HUES48 (cell line): ENCODE results near the gene MFSD2B.

Experiments
- H3K27ac ChIP-seq: one replicate; pipeline ENCODE4 v1.7.0; 2013; ENCODE audit warnings: low read depth, low read length, inconsistent platforms
- H3K27me3 ChIP-seq: 2 replicates; pipeline ENCODE4 v1.6.1; 2013; ENCODE audit warnings: mild to moderate bottlenecking, low read length; ENCODE audit not compliant: control insufficient read depth, insufficient read depth
- H3K36me3 ChIP-seq: 2 replicates; pipeline ENCODE4 v1.6.1; 2013; ENCODE audit warnings: low read length; ENCODE audit not compliant: control insufficient read depth, insufficient read depth
- H3K4me1 ChIP-seq: 2 replicates; pipeline ENCODE4 v1.6.1; 2013; ENCODE audit warnings: mild to moderate bottlenecking, low read length; ENCODE audit not compliant: control insufficient read depth, insufficient read depth
- H3K4me3 ChIP-seq: 2 replicates; pipeline ENCODE4 v1.5.1; 2013; ENCODE audit warnings: mild to moderate bottlenecking, low read depth, low read length
- H3K9ac ChIP-seq: 2 replicates; pipeline ENCODE4 v1.6.1; 2013; ENCODE audit warnings: mild to moderate bottlenecking, low read depth, low read length, moderate library complexity
- H3K9me3 ChIP-seq: 2 replicates; pipeline ENCODE4 v1.6.1; 2013; ENCODE audit warnings: low read length; ENCODE audit not compliant: control insufficient read depth, insufficient read depth

The MFSD2B gene

DNA sequence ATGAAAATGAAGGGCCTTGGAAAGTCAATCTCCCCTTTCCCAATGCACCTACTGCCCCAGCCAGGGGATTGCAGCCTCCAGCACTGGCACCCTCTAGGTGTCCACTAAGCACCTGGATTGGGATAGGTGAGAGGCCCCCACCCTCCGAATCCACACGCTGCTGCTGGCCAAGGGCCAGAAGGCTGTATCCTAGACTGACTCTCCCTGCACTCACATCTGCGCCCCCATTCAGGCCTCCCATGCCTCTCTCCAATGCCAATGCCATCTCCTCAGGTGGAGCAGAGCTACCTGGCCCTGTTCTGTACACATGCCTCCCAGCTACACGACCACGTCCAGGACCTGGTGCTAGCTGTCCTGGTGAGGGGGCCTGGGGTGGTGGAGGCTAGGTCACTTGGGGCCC, 9.8 kb downstream of the MFSD2B start:
- Histone ChIP-seq H3K9me3 (no peaks in the 10 kb centered on the region), H3K27me3 (no peaks in the 10 kb centered on the region)

DNA sequence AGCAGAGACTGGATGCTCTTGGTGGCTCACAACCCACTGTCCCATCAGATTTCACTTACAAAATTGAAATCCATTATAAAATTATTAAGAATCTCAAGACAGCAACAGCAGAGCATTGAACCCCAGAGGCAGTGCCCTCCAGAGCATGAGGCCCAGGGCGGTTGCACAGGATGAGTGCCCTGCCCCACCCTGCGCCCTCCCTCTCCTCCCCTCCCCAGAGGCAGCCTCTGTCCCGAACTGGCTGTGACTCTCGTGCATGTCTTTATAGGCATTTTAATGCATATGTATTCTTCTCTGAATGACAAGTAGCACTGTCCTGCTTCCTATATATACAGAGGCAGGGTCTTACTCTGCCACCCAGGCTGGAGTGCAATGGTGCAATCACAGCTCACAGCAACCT, 10.4 kb downstream of the MFSD2B start:
- no peak overlapping the region for H3K9ac ChIP-seq
- no peaks in the 10 kb centered on the region for H3K27me3 ChIP-seq
- no peak overlapping the region for H3K27ac ChIP-seq
- H3K36me3 ChIP-seq: peaks cover 12% of the 10 kb centered on the region; the same call in 1 of the 2 replicates
- no peaks in the 10 kb centered on the region for H3K9me3 ChIP-seq
- H3K4me3 ChIP-seq: no peak overlapping the region
- peaks cover 25% of the 10 kb centered on the region for H3K4me1 ChIP-seq

More for the DNA sequence above, 9.8 kb downstream of the MFSD2B start:
- H3K9ac ChIP-seq: no peak overlapping the region
- H3K27ac ChIP-seq: no peak overlapping the region
- no peak overlapping the region for H3K4me3 ChIP-seq
- peaks cover 21% of the 10 kb centered on the region for H3K4me1 ChIP-seq
- peaks cover 8% of the 10 kb centered on the region; the same call in 1 of the 2 replicates for H3K36me3 ChIP-seq

DNA sequence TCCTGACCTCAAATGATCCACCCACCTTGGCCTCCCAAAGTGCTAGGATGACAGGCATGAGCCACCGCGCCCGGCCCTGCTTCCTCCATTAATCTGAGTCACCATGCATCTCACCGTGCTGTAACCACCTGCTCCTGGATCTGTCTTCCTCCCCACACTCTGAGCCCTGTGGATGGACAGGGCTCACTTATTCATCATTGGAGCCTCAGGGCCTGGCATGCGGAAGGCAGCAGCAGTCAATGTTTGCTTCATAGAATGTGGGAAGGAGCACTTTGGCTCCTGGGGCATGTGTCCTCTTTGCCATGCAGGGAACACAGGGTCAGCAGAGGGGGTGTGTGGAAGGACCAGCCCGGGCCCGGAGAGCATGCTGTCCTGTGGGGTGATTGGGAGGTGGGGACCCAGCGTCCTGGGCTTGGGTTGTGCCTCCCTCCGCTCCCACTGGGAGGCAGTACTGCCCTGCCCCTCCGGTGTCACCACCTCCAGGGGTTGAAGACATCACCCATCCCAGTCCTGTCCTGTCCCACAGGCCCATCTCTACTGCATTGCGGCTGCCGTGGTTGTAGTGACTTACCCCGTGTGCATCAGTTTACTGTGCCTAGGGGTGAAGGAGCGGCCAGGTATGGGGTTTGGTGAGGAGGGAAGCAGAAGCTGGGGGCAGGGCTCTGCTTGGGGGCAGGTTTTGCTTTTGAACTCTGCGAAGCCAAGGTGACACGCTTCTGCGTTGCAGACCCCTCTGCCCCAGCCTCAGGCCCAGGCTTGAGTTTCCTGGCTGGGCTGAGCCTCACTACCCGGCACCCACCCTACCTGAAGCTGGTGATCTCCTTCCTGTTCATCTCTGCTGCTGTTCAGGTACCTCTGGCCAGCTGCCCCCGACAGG, 11.5 kb downstream of the MFSD2B start:
- peaks cover 34% of the 10 kb centered on the region for H3K4me1 ChIP-seq
- H3K9me3 ChIP-seq: no peaks in the 10 kb centered on the region
- H3K36me3 ChIP-seq: peaks cover 12% of the 10 kb centered on the region; the same call in 1 of the 2 replicates
- no peak overlapping the region for H3K27ac ChIP-seq
- H3K27me3 ChIP-seq: no peaks in the 10 kb centered on the region
- H3K4me3 ChIP-seq: no peak overlapping the region
- H3K9ac ChIP-seq: no peak overlapping the region

DNA sequence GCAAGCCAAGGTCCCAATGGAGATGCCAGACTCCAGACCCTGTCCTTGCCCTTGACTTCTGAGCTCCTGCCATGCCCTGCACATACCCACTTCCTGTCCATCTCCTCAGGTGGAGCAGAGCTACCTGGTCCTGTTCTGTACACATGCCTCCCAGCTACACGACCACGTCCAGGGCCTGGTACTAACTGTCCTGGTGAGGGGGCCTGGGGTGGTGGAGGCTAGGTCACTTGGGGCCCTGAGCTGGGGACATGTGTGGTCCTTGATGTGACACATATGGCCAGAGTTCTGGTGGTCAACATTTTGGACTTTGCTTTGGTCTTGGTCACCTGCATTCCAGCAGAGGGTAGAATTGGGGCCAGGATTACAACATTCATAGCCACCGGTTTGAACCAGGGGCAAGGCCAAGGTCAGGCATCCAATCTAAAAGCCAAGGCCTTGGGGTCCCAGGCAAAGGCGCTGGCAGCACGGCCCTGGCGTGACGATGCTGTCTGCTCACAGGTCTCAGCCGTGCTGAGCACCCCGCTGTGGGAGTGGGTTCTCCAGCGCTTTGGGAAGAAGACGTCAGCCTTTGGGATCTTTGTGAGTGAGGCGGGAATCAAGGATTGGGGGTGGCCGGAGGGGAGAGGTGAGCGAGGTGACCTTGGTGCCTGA, 12.6 kb downstream of the MFSD2B start:
- Histone ChIP-seq H3K36me3 (peaks cover 12% of the 10 kb centered on the region; the same call in 1 of the 2 replicates), H3K9me3 (no peaks in the 10 kb centered on the region), H3K4me1 (peaks cover 41% of the 10 kb centered on the region), H3K4me3 (no peak overlapping the region), H3K27ac (no peak overlapping the region), H3K27me3 (no peaks in the 10 kb centered on the region), H3K9ac (no peak overlapping the region)

DNA sequence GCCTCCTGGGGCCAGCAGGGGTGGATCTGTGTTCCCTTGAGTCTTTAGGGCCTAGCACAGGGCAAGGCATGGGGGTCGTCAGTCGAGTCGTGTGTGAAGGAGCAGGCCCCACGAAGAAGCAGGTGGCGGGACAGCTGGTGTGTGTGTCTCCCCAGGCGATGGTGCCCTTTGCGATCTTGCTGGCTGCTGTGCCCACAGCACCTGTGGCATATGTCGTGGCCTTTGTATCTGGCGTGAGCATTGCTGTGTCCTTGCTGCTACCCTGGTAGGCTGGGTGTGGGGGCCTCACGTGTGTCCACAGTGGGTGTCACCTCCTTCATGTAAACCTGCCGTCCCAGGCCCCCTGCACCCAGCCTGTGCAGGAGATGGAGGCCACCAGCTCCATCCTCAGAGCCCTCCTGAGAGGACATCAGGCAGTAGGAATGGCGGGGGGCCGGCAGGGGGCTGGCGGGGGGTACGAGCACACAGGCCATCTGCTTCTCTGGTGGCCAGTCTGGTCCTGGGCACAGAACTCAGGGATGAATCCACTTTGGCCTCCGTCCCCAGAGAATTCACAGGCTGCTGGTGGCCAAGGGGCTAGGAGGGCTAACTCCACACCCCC, 13.2 kb downstream of the MFSD2B start:
- Histone ChIP-seq H3K27me3 (no peaks in the 10 kb centered on the region), H3K27ac (no peak overlapping the region), H3K9ac (no peak overlapping the region), H3K4me3 (no peak overlapping the region), H3K9me3 (no peaks in the 10 kb centered on the region), H3K4me1 (peaks cover 41% of the 10 kb centered on the region), H3K36me3 (peaks cover 12% of the 10 kb centered on the region; the same call in 1 of the 2 replicates)

DNA sequence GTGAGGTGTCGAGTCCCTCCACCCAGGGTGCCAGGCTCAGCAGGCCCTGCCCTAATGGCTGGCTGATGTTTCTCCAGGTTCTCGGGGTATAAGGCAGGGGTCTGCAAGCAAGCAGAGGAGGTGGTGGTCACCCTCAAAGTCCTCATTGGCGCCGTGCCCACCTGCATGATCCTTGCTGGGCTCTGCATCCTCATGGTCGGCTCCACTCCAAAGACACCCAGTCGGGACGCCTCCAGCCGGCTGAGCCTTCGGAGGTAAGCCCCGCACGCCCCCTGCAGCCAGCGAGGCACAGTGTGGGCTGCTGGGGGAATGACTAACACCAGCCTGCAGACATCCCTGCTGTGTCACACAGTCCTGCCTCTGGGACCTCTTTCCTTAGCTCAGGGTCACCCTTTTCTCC, 14.1 kb downstream of the MFSD2B start:
- no peak overlapping the region for H3K9ac ChIP-seq
- no peaks in the 10 kb centered on the region for H3K9me3 ChIP-seq
- H3K27ac ChIP-seq: no peak overlapping the region
- H3K4me3 ChIP-seq: no peak overlapping the region
- no peaks in the 10 kb centered on the region for H3K27me3 ChIP-seq
- peaks cover 17% of the 10 kb centered on the region for H3K36me3 ChIP-seq
- peaks cover 36% of the 10 kb centered on the region for H3K4me1 ChIP-seq

DNA sequence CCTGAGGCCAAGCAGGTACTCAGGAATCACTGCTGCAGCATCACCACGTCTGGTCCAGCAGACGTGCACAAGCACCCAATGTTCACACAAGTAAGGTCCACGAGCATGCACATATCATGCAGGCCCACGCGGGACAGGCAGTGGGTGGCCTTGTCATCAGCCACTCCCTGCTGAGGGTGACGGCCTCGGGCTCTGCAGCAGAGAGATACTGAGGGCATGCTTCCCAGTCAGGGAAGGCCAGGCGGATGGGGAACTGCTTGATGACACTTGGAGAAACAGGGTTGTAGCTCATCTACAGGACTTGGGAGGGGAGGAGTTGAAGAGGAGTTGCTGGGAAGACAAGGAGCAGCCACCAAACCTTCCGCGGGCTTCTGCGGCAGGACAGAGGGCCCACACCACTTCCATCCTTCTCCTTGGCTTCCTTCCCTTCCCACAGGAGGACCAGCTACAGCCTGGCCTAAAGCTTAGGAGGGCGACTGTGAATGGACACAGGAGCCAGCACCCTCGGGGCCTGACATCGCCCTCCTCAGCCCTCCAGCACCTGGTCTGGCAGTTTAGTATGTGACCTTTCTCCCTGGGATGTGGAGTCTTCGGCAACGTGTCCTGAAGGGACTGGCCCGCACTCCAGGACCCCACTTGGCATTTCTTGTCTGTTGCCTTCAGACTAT, 15.2 kb downstream of the MFSD2B start:
- Histone ChIP-seq H3K4me1 (peaks cover 36% of the 10 kb centered on the region), H3K9me3 (no peaks in the 10 kb centered on the region), H3K36me3 (peaks cover 28% of the 10 kb centered on the region), H3K4me3 (no peak overlapping the region), H3K9ac (peak overlapping the region; percentile 7; the same call in 1 of the 2 replicates), H3K27me3 (no peaks in the 10 kb centered on the region), H3K27ac (peak overlapping the region; percentile 90)

DNA sequence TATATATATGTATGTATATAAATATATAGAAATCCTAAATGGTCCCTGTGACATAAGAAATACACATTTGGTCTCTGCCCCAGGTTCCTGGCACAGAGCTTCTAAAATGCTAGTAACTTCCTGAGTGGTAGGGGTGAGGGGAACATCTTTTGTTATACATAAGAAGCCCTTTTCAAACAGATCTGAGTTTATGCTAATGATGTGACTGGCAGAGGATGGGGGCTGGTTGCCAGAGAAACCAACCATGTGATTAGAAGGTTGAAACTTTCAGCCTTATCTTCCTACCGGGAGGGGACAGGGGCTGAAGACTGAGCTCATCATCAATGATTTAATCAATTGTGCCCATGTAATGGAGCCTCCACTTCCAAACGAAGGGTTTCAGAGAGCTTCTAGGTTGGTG, 16.3 kb downstream of the MFSD2B start:
- Histone ChIP-seq H3K36me3 (peaks cover 39% of the 10 kb centered on the region), H3K27me3 (no peaks in the 10 kb centered on the region), H3K9ac (no peak overlapping the region), H3K27ac (peak overlapping the region; percentile 90), H3K4me1 (peaks cover 36% of the 10 kb centered on the region), H3K4me3 (peak overlapping the region; percentile 31; the same call in 1 of the 2 replicates), H3K9me3 (no peaks in the 10 kb centered on the region)

DNA sequence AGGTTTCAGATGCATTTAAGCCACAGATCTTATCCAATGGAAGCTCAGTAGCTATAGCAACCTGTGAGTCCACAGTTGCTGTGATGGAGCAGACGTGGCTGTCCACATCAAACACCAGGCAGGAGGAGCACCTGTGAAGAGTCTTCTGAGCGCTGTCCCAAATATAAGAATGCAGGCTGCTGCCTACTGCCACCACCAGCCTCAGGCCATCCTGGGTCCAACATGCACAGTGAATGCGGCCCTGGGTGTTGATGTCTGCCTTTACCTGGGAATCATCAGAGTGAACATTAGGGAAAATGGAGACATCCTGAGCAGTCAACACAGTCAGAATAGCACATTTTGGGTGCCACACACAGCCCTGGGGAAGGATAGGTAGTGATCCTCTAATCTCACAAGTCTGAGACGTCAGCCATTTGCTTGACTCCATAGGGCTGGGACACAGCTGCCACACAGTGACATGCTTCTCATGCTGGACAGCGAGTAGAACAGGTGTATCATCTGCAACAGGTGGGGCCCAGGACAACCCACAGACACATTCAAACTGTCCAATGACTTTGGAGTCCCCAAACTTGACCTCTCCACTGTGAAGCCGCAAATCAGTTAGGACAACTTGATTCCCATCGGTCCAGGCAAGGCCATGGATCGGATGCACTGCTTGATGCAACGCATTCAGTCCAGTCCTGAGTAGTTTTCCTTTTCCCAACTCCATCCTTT, 29.1 kb downstream of the MFSD2B start:
- peaks cover 45% of the 10 kb centered on the region for H3K36me3 ChIP-seq

DNA sequence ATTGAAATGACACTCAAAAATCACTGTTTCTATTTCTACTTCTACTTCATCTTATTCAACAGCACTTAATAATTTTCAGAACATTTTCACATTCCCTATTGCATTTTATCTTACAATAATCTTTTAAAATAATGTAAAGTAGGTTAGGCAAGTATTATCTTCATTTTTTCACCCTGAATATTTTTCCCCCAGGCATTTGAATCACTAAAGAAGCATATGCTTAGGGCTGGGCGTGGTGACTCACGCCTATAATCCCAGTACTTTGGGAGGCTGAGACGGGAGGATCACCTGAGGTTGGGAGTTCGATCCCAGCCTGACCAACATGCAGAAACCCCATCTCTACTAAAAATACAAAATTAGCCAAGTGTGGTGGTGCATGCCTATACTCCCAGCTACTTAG, 30.6 kb downstream of the MFSD2B start:
- H3K27me3 ChIP-seq: no peaks in the 10 kb centered on the region
- H3K9me3 ChIP-seq: no peaks in the 10 kb centered on the region
- H3K9ac ChIP-seq: no peak overlapping the region
- no peak overlapping the region for H3K4me3 ChIP-seq
- no peaks in the 10 kb centered on the region for H3K4me1 ChIP-seq
- H3K36me3 ChIP-seq: peaks cover 42% of the 10 kb centered on the region
- H3K27ac ChIP-seq: no peak overlapping the region

More for the DNA sequence above, 29.1 kb downstream of the MFSD2B start:
- no peak overlapping the region for H3K27ac ChIP-seq
- no peaks in the 10 kb centered on the region for H3K9me3 ChIP-seq
- no peaks in the 10 kb centered on the region for H3K27me3 ChIP-seq
- no peaks in the 10 kb centered on the region for H3K4me1 ChIP-seq
- H3K4me3 ChIP-seq: no peak overlapping the region
- H3K9ac ChIP-seq: no peak overlapping the region
